Neural progenitor cell (in vitro differentiated cells): ENCODE data around the gene NKX2-4.

Experiments used
- CTCF ChIP-seq: fragments of 200-600 bp; sonication (generic); IDR thresholded peaks from 2 replicates; pipeline ENCODE4 v1.5.1; 2017; ENCODE audit warnings: antibody characterized with exemption, mild to moderate bottlenecking
- EZH2 ChIP-seq: fragments of 200-600 bp; sonication (generic); IDR thresholded peaks from 2 replicates; pipeline ENCODE4 v1.6.1; 2017; ENCODE audit warnings: antibody characterized with exemption, mild to moderate bottlenecking, moderate library complexity

- TF ChIP-seq CTCF, result no peak
- no peak for TF ChIP-seq EZH2
Measured at GRCh38 chr20:21371193-21371592, 26.1 kb downstream of the NKX2-4 start.
